K562 (cell line): ENCODE results near the gene SLC26A2. TPM values are rescaled to one million over a fixed set of nuclear protein-coding genes. Genes with fewer than 3 reads are reported as not detected.

ENCODE experiments used
- ATAC-seq: fragments of 200-7000 bp; cut with Tn5 transposase; 3 replicates; pipeline ENCODE4 v1.9.1; 2020; ENCODE audit warnings: moderate library complexity
- BruUV-seq: library from RNA; stranded (reverse); fragments of 400-500 nt; replicated peaks from 2 replicates; lab custom pipeline; 2021; lab: Mats Ljungman, UMichigan
- CTCF ChIA-PET: fragments of 300-600 bp; formaldehyde crosslinking; extraction: SDS; loops from one replicate; lab custom pipeline; 2021; ENCODE audit warnings: low intra/inter-chr PET ratio; lab: Yijun Ruan, JAX
- POLR2A ChIA-PET: fragments of 300-600, 350-650 bp; sonication (Branson Sonifier 250); formaldehyde crosslinking; extraction: SDS; loops from one replicate; lab custom pipeline; 2021; ENCODE audit warnings: antibody characterized with exemption, inconsistent platforms; lab: Yijun Ruan, JAX
- DNase-seq, 4 experiments: peaks; one replicate each; pipeline versions ENCODE4 v3.0.0 to v3.0.0-alpha.2; 2011 to 2018; ENCODE audit warnings: low spot score in 3 of 4, mixed read lengths in 3 of 4; ENCODE audit errors: extremely low read depth in 1 of 4
- FAIRE-seq: peaks from 2 replicates; lab custom pipeline; 2011; peaks lifted over from hg19 to GRCh38; lab: Jason Lieb, UNC
- H2AFZ ChIP-seq: 2 replicates; pipeline ENCODE4 v1.6.0; 2011; ENCODE audit warnings: low read depth, low read length, control low read depth, inconsistent platforms
- H3K27ac ChIP-seq: fragments of 200-600 bp; 3 replicates; pipeline ENCODE4 v1.8.0; 2011; ENCODE audit warnings: low read depth, mild to moderate bottlenecking, control low read depth, inconsistent platforms, low read length, moderate library complexity, mixed read lengths; ENCODE audit errors: extremely low read depth
- H3K27me3 ChIP-seq, 2 experiments: fragments of 300-600 bp in 1 of 2; 2 replicates in 1 of 2; 3 replicates in 1 of 2; pipeline versions ENCODE4 v1.6.0 to v1.8.0; 2011; ENCODE audit warnings: inconsistent platforms in 2 of 2, low read length in 2 of 2, mild to moderate bottlenecking in 1 of 2, mixed read lengths in 1 of 2, moderate library complexity in 1 of 2; ENCODE audit not compliant: control insufficient read depth in 2 of 2, insufficient read depth in 2 of 2
- H3K36me3 ChIP-seq: fragments of 300-600 bp; 3 replicates; pipeline ENCODE4 v1.8.0; 2011; ENCODE audit warnings: mild to moderate bottlenecking, low read length, inconsistent platforms; ENCODE audit not compliant: control insufficient read depth, insufficient read depth
- H3K4me1 ChIP-seq, 2 experiments: fragments of 200-600 bp in 1 of 2; replicated peaks in 1 of 2; 2 replicates in 1 of 2; 3 replicates in 1 of 2; pipeline versions ENCODE4 v1.5.1 to v1.8.0; 2011; ENCODE audit warnings: inconsistent platforms in 2 of 2, low read length in 2 of 2, mild to moderate bottlenecking in 1 of 2, mixed read lengths in 1 of 2, moderate library complexity in 1 of 2; ENCODE audit not compliant: control insufficient read depth in 2 of 2, insufficient read depth in 2 of 2
- H3K4me2 ChIP-seq: 2 replicates; pipeline ENCODE4 v1.6.1; 2011; ENCODE audit warnings: low read length, control low read depth, inconsistent platforms, mixed read lengths; ENCODE audit not compliant: insufficient read depth
- H3K4me3 ChIP-seq: fragments of 200-600 bp; sonication (generic), shearing (Covaris generic); 2 replicates; pipeline ENCODE4 v1.5.1; 2016; ENCODE audit warnings: control low read depth, inconsistent platforms
- H3K79me2 ChIP-seq: fragments of 200-600 bp; 3 replicates; pipeline ENCODE4 v1.8.0; 2011; ENCODE audit warnings: low read length, inconsistent platforms; ENCODE audit not compliant: control insufficient read depth, insufficient read depth
- H3K9ac ChIP-seq, 2 experiments: 2 replicates each; pipeline versions ENCODE4 v1.6.0 to v1.6.1; 2011; ENCODE audit warnings: low read depth in 2 of 2, low read length in 2 of 2, control low read depth in 1 of 2, inconsistent platforms in 1 of 2, mild to moderate bottlenecking in 1 of 2, mixed read lengths in 1 of 2; ENCODE audit not compliant: insufficient read depth in 1 of 2
- H3K9me1 ChIP-seq: one replicate; pipeline ENCODE4 v1.6.0; 2011; ENCODE audit warnings: inconsistent platforms, mild to moderate bottlenecking, low read length, moderate library complexity; ENCODE audit not compliant: control insufficient read depth, insufficient read depth
- H3K9me3 ChIP-seq: replicated peaks from 2 replicates; pipeline ENCODE4 v1.5.1; 2011; ENCODE audit warnings: low read depth, low read length, inconsistent platforms; ENCODE audit not compliant: control insufficient read depth, insufficient read depth
- H4K20me1 ChIP-seq: replicated peaks from 2 replicates; pipeline ENCODE4 v1.6.1; 2011; ENCODE audit warnings: low read length, inconsistent platforms, mixed read lengths; ENCODE audit not compliant: control insufficient read depth, insufficient read depth
- CTBP1 ChIP-seq: fragments of 450-650 bp; IDR thresholded peaks from 2 replicates; pipeline ENCODE4 v1.6.1; 2016; ENCODE audit warnings: borderline replicate concordance
- EP300 ChIP-seq: IDR thresholded peaks from 2 replicates; pipeline ENCODE4 v1.6.1; 2012; ENCODE audit warnings: low read length, improper control_type of control experiment
- ETV6 ChIP-seq, 3 experiments: fragments of 150-350 bp in 1 of 3; sonication (generic) in 1 of 3; formaldehyde crosslinking in 1 of 3; IDR thresholded peaks; 2 replicates each; pipeline versions ENCODE4 v1.6.1 to v1.8.0; 2014 to 2022; ENCODE audit warnings: borderline replicate concordance in 2 of 3, low read depth in 2 of 3, antibody characterized with exemption in 1 of 3, low read length in 1 of 3, mild to moderate bottlenecking in 1 of 3, missing genetic modification reagents in 1 of 3
- HBP1 ChIP-seq: fragments of 450-650 bp; formaldehyde crosslinking; IDR thresholded peaks from 2 replicates; pipeline ENCODE4 v1.4.0; 2022; ENCODE audit warnings: missing genetic modification characterization
- HSF4 ChIP-seq: fragments of 250-450 bp; sonication (Bioruptor Pico); IDR thresholded peaks from 2 replicates; pipeline ENCODE4 v2.1.2; 2022; ENCODE audit warnings: mild to moderate bottlenecking, moderate library complexity, borderline replicate concordance
- JUN ChIP-seq, 2 experiments: sonication (generic) in 1 of 2; formaldehyde crosslinking in 1 of 2; IDR thresholded peaks; 2 replicates each; pipeline versions ENCODE4 v1.6.1 to v1.8.0; 2012 to 2022; ENCODE audit warnings: borderline replicate concordance in 2 of 2, mild to moderate bottlenecking in 2 of 2, improper control_type of control experiment in 1 of 2, low read depth in 1 of 2, low read length in 1 of 2, missing genetic modification reagents in 1 of 2
- NONO ChIP-seq, 2 experiments: fragments of 200-400 bp in 1 of 2; fragments of 450-650 bp in 1 of 2; formaldehyde crosslinking in 1 of 2; IDR thresholded peaks; 2 replicates each; pipeline ENCODE4 v1.6.1; 2017; ENCODE audit warnings: low read depth in 2 of 2, mild to moderate bottlenecking in 2 of 2, moderate library complexity in 2 of 2, low read length in 1 of 2
- RNF2 ChIP-seq: sonication (generic); IDR thresholded peaks from 2 replicates; pipeline ENCODE4 v1.6.1; 2016
- SPI1 ChIP-seq: IDR thresholded peaks from 2 replicates; pipeline ENCODE4 v1.6.1; 2011; ENCODE audit warnings: low read depth, low read length, control low read depth, borderline replicate concordance
- TEAD4 ChIP-seq, 2 experiments: sonication (generic) in 1 of 2; formaldehyde crosslinking in 1 of 2; IDR thresholded peaks; 2 replicates each; pipeline versions ENCODE4 v1.6.1 to v1.8.0; 2012 to 2022; ENCODE audit warnings: borderline replicate concordance in 1 of 2, inconsistent platforms in 1 of 2, low read length in 1 of 2, mild to moderate bottlenecking in 1 of 2, missing genetic modification reagents in 1 of 2
- ZBTB1 ChIP-seq: sonication (generic); formaldehyde crosslinking; IDR thresholded peaks from 2 replicates; pipeline ENCODE4 v1.8.1; 2023; ENCODE audit warnings: missing genetic modification reagents, low read depth, mild to moderate bottlenecking, borderline replicate concordance
- ZNF592 ChIP-seq: fragments of 450-650 bp; IDR thresholded peaks from 2 replicates; pipeline ENCODE4 v1.6.1; 2017; ENCODE audit warnings: antibody characterized with exemption, mild to moderate bottlenecking
- WGBS: fragments of 100-300 bp; shearing (Covaris generic); methylation state at CpG from one replicate; pipeline ENCODE4 v1.1.6; 2016; ENCODE audit warnings: low coverage, mixed read lengths; ENCODE audit not compliant: insufficient coverage; ENCODE audit errors: missing lambda C conversion rate; 5-methylcytosine and 5-hydroxymethylcytosine counted together
- in situ Hi-C: fragments of 300-500 bp; cut with MboI; formaldehyde crosslinking; loops from 4 replicates; pipeline ENCODE4 v1.15.0; 2018; ENCODE audit warnings: inconsistent platforms, mixed read lengths
- intact Hi-C: fragments of 100-400 bp; cut with micrococcal nuclease; formaldehyde crosslinking; loops from 2 replicates; pipeline ENCODE4 v1.14.2; 2022
- polyA plus RNA-seq, 8 experiments: library from polyadenylated mRNA; depleted of rRNA in 4 of 8; stranded (reverse) in 5 of 8; unstranded in 3 of 8; fragments of >200 nt; fragmentation: Nextera tagmentation in 2 of 8; fragmentation: Illumina TruSeq in 1 of 8; extraction: Ambion mirVana in 2 of 8; extraction: Trizol in 1 of 8; gene quantifications; 2 replicates each; pipeline versions ENCODE4 v1.2.1 to v1.2.3, GENCODE V29; 2011 to 2014; ENCODE audit warnings: inconsistent platforms in 1 of 8, missing spikeins in 1 of 8
- total RNA-seq, 7 experiments: library from RNA; depleted of rRNA in 6 of 7; stranded (reverse); fragments of >200 nt in 6 of 7; fragmentation: Illumina TruSeq in 2 of 7; extraction: Trizol in 2 of 7; gene quantifications; 2 replicates each; pipeline versions ENCODE4 v1.2.1 to v1.2.3, GENCODE V29; 2011 to 2021; ENCODE audit warnings: low replicate concordance in 1 of 7

The SLC26A2 gene
- total and polyA plus RNA-seq, 9 of the 15 experiments (the other 6 are each of a cell fraction or from before 2014, with no cell fraction given) = 1.1 to 6.3 (median 3.6) TPM

GRCh38 chr5:149959406-149960236 lies 937 bp upstream of the SLC26A2 start:
- WGBS = 23% methylated on average over 14 of the region's 14 CpGs
- Histone ChIP-seq H3K9me1 (no peaks in the 10 kb centered on the region), H3K27me3 (no peaks in the 10 kb centered on the region), H4K20me1 (no peaks in the 10 kb centered on the region), H3K9ac (peak overlapping the region; percentile 70 to 91; a peak in 3 of 4 replicates), H2AFZ (peak overlapping the region; percentile 90), H3K79me2 (0 out of 3 replicates have a peak, but pooled peaks cover 4% of the 10 kb centered on the region), H3K36me3 (no peaks in the 10 kb centered on the region), H3K9me3 (no peaks in the 10 kb centered on the region), H3K4me2 (peak overlapping the region; percentile 73), H3K27ac (peak overlapping the region; percentile 84), H3K4me1 (peaks cover 14 to 21% of the 10 kb centered on the region in 2 experiments; a peak in 4 of 5 replicates), H3K4me3 (peak overlapping the region; percentile 66)
- no TSS peak for BruUV-seq
- FAIRE-seq (peak; percentile 92), DNase-seq (peak; percentile 55 to 79 (median 60)), ATAC-seq (peak; percentile 12)
- intact Hi-C loops (loop anchor here (1.0 to 5.0 kb wide), 3 partner anchors 57 to 323 kb away; no protein-coding TSS in a partner anchor), in situ Hi-C loops (loop anchor here (10.0 kb wide), 1 partner anchor 105 kb away; no protein-coding TSS in a partner anchor)
- CTCF ChIA-PET = interaction anchor here (0.6 to 5.1 kb wide), 4 partner anchors 107 to 323 kb away, joined by 3 to 59 read pairs (median 4); no protein-coding TSS in a partner anchor
- POLR2A ChIA-PET = interaction anchor here (0.6 to 2.4 kb wide), 21 partner anchors 8 to 489 kb away, joined by 3 to 12 read pairs (median 4); no protein-coding TSS in a partner anchor
- TF ChIP-seq RNF2 (0 out of 2 replicates have a peak, but pooled peaks have one; percentile 25), JUN (IDR thresholded peaks at IDR 0.05; ENCODE audit: borderline replicate concordance, low read depth, low read length) (0 out of 2 replicates have a peak, but pooled peaks have one; percentile 74), JUN (CRISPR knock-in tag; IDR thresholded peaks at IDR 0.05; ENCODE audit: borderline replicate concordance) (no peak), CTBP1 (peak; percentile 82), TEAD4 (IDR thresholded peaks at IDR 0.05; ENCODE audit: low read length) (peak; percentile 45; the same call in 1 of the 2 replicates), TEAD4 (CRISPR knock-in tag; IDR thresholded peaks at IDR 0.05; ENCODE audit: borderline replicate concordance) (no peak), ZNF592 (peak; percentile 81), HSF4 (CRISPR knock-in tag) (no peak), HBP1 (CRISPR knock-in tag) (no peak), EP300 (peak; percentile 55), NONO (IDR thresholded peaks at IDR 0.05; ENCODE audit: low read depth in 2 of 2, low read length in 1 of 2) (no peak), ZBTB1 (CRISPR knock-in tag) (no peak), SPI1 (peak; percentile 48; the same call in 1 of the 2 replicates), ETV6 (IDR thresholded peaks at IDR 0.05; ENCODE audit: borderline replicate concordance in 1 of 2, low read depth in 2 of 2, low read length in 1 of 2) (peak in 1 of 2 experiments; percentile 88; a peak in 2 of 4 replicates), ETV6 (CRISPR knock-in tag; IDR thresholded peaks at IDR 0.05; ENCODE audit: borderline replicate concordance) (no peak)
